Breast epithelium (tissue), 4 donors: ENCODE measurements around the gene PLA2G2A. TPM values are rescaled to one million over a fixed set of nuclear protein-coding genes. Genes with fewer than 3 reads are reported as not detected.

Experiments used
- DNase-seq, 2 donors: peaks; one replicate each; pipeline ENCODE4 v3.0.0-alpha.2; 2019; ENCODE audit warnings: low spot score in 2 of 2
- H3K27ac ChIP-seq, 2 donors: fragments of 200-600 bp; sonication (generic) in 1 of 2; one replicate each; pipeline ENCODE4 v1.5.1; 2016 to 2019; ENCODE audit warnings: mild to moderate bottlenecking in 1 of 2
- H3K27me3 ChIP-seq, 2 donors: fragments of 200-600 bp; sonication (generic) in 1 of 2; one replicate each; pipeline versions ENCODE4 v1.5.1 to v1.6.0; 2017 to 2019; ENCODE audit warnings: control low read depth in 1 of 2, mild to moderate bottlenecking in 1 of 2
- H3K36me3 ChIP-seq: fragments of 200-600 bp; one replicate; pipeline ENCODE4 v1.5.1; 2019
- H3K4me1 ChIP-seq, 2 donors: fragments of 200-600 bp; sonication (generic); one replicate each; pipeline ENCODE4 v1.5.1; 2016 to 2019; ENCODE audit warnings: control low read depth in 1 of 2
- H3K4me3 ChIP-seq, 3 donors: fragments of 200-600 bp; sonication (generic); 1 replicate in 2 of 3; 2 replicates in 1 of 3; pipeline ENCODE4 v1.5.1; 2016 to 2019; ENCODE audit warnings: mild to moderate bottlenecking in 3 of 3, moderate library complexity in 2 of 3
- H3K9me3 ChIP-seq, 2 donors: fragments of 200-600 bp; sonication (generic) in 1 of 2; one replicate each; pipeline ENCODE4 v1.5.1; 2016 to 2019; ENCODE audit warnings: control low read depth in 1 of 2
- CTCF ChIP-seq, 3 donors: fragments of 450-650 bp; IDR thresholded peaks; one replicate each; pipeline ENCODE4 v1.5.1; 2016 to 2017; ENCODE audit warnings: antibody characterized with exemption in 3 of 3, mild to moderate bottlenecking in 3 of 3, moderate library complexity in 3 of 3
- POLR2A ChIP-seq: fragments of 450-650 bp; IDR thresholded peaks from one replicate; pipeline ENCODE4 v1.6.1; 2016; ENCODE audit warnings: antibody characterized with exemption, mild to moderate bottlenecking, moderate library complexity
- POLR2AphosphoS5 ChIP-seq, 3 donors: sonication (generic); formaldehyde crosslinking; IDR thresholded peaks; one replicate each; pipeline ENCODE4 v1.6.1; 2017; ENCODE audit warnings: antibody characterized with exemption in 3 of 3
- intact Hi-C: fragments of 100-400 bp; cut with DNase I; formaldehyde crosslinking; loops from one replicate; pipeline ENCODE4 v1.15.1; 2023; ENCODE audit warnings: low total_unique reads
- total RNA-seq, 3 donors: library from RNA; depleted of rRNA; stranded (reverse); fragments of >200 nt; gene quantifications; one replicate each; pipeline ENCODE4 v1.1.0, GENCODE V29; 2016

Gene PLA2G2A
- total RNA-seq, 3 donors from 2014 or later: 71.4 to 342 (median 91.9) TPM

- H3K4me3 ChIP-seq: no peak overlapping the region
- H3K36me3 ChIP-seq: no peaks in the 10 kb centered on the region
- no peak for TF ChIP-seq POLR2A
- no peak for TF ChIP-seq CTCF (IDR thresholded peaks at IDR 0.05)
- TF ChIP-seq POLR2AphosphoS5 (IDR thresholded peaks at IDR 0.05): no peak
- DNase-seq: no peak
- peaks cover 0 to 12% of the 10 kb centered on the region in 2 donors for H3K27me3 ChIP-seq
- intact Hi-C loops: no loop called here
- no peaks in the 10 kb centered on the region for H3K9me3 ChIP-seq
- H3K27ac ChIP-seq: no peak overlapping the region
- no peaks in the 10 kb centered on the region for H3K4me1 ChIP-seq
Measured at GRCh38 chr1:19963636-19964035, 15.8 kb downstream of the PLA2G2A start.

- no peak overlapping the region for H3K27ac ChIP-seq
Measured at GRCh38 chr1:19960591-19960990, 18.8 kb downstream of the PLA2G2A start.

GRCh38 chr1:19957779-19958178 lies 21.6 kb downstream of the PLA2G2A start:
- Histone ChIP-seq H3K36me3 (no peaks in the 10 kb centered on the region), H3K9me3 (no peaks in the 10 kb centered on the region), H3K4me1 (no peaks in the 10 kb centered on the region), H3K4me3 (no peak overlapping the region), H3K27ac (no peak overlapping the region), H3K27me3 (peaks cover 0 to 12% of the 10 kb centered on the region in 2 donors)
- TF ChIP-seq CTCF (IDR thresholded peaks at IDR 0.05) (no peak), POLR2A (no peak), POLR2AphosphoS5 (IDR thresholded peaks at IDR 0.05) (no peak)
- intact Hi-C loops: no loop called here
- no peak for DNase-seq

More at GRCh38 chr1:19960591-19960990, 18.8 kb downstream of the PLA2G2A start:
- peaks cover 0 to 12% of the 10 kb centered on the region in 2 donors for H3K27me3 ChIP-seq
- intact Hi-C loops: no loop called here
- H3K9me3 ChIP-seq: no peaks in the 10 kb centered on the region
- no peak for TF ChIP-seq POLR2AphosphoS5 (IDR thresholded peaks at IDR 0.05)
- TF ChIP-seq CTCF (IDR thresholded peaks at IDR 0.05): no peak
- TF ChIP-seq POLR2A: no peak
- no peak for DNase-seq
- no peak overlapping the region for H3K4me3 ChIP-seq
- no peaks in the 10 kb centered on the region for H3K36me3 ChIP-seq
- H3K4me1 ChIP-seq: no peaks in the 10 kb centered on the region

GRCh38 chr1:19955534-19956170 lies 23.8 kb downstream of the PLA2G2A start:
- TF ChIP-seq POLR2A: no peak
- TF ChIP-seq POLR2AphosphoS5 (IDR thresholded peaks at IDR 0.05): no peak
- TF ChIP-seq CTCF (IDR thresholded peaks at IDR 0.05): no peak
- no peak for DNase-seq
- H3K9me3 ChIP-seq: no peaks in the 10 kb centered on the region
- no peaks in the 10 kb centered on the region for H3K4me1 ChIP-seq
- no peaks in the 10 kb centered on the region for H3K36me3 ChIP-seq
- peaks cover 0 to under 1% of the 10 kb centered on the region in 2 donors for H3K27me3 ChIP-seq
- no peak overlapping the region for H3K4me3 ChIP-seq
- no peak overlapping the region for H3K27ac ChIP-seq
- intact Hi-C loops: no loop called here

- Histone ChIP-seq H3K36me3 (no peaks in the 10 kb centered on the region), H3K27ac (no peak overlapping the region), H3K9me3 (no peaks in the 10 kb centered on the region), H3K4me3 (no peak overlapping the region), H3K4me1 (no peaks in the 10 kb centered on the region), H3K27me3 (no peaks in the 10 kb centered on the region)
- no peak for DNase-seq
- TF ChIP-seq POLR2A: no peak
- TF ChIP-seq CTCF (IDR thresholded peaks at IDR 0.05): no peak
- no peak for TF ChIP-seq POLR2AphosphoS5 (IDR thresholded peaks at IDR 0.05)
- intact Hi-C loops: no loop called here
Measured at GRCh38 chr1:19954059-19954458, 25.4 kb downstream of the PLA2G2A start.
